SW 1271 (cell line): ENCODE data around the gene GRIN2C.

ENCODE experiments used
- DNase-seq, 2 experiments: peaks; one replicate each; lab custom pipeline; 2025; lab: John Stamatoyannopoulos, UW

The GRIN2C gene

DNA sequence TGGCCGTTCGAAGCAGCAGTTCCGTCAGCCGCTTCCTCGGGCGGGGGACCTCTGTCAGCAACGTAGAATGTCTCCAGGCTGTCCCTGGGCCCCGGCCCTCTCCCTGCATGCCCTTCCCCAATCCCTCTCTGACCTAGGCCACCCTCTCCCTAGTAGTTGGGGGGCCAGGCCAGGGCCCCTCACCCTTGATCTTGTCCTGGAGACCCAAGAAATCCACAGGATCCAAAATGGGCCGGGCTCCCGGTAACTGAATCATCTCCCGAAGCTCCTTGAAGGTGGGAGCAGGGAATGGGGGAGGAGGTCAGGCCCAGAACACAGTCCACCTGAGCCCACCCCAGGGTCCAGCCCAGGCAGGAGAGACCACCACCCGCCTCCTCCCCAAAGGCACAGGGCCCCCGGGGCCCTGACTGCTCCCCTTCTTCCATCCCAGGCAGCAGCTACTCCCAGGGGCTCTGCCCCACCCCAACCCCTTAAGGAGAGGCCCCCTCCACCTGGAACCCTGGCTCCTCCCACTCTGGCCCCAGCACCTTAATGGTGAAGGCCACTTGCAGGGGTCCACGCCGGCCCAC lies 4.7 kb upstream of the GRIN2C start:
- DNase-seq: no peak

- DNase-seq: no peak
Measured at GRCh38 chr17:74863420-74864296, 4.0 kb upstream of the GRIN2C start.

DNA sequence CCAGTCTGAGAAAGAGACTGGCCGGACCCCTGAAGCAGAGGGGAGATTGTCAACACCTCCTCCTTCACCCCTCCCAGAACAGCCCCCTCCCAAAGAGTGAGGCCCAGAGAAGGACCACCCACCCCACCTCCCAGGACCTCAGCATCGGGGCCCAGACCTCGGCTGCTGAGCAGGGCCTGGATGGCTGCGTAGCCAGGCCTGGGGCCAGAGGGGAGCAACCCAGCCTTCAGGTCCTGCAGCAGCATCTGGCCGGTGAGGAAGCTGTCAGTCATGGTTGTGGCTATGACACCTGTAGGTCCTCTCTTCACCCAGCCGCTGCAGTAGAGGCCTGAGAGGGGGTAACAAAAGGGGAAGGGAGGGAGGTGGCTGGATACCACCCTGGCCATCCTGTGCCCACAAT lies 3.2 kb upstream of the GRIN2C start:
- no peak for DNase-seq

DNA sequence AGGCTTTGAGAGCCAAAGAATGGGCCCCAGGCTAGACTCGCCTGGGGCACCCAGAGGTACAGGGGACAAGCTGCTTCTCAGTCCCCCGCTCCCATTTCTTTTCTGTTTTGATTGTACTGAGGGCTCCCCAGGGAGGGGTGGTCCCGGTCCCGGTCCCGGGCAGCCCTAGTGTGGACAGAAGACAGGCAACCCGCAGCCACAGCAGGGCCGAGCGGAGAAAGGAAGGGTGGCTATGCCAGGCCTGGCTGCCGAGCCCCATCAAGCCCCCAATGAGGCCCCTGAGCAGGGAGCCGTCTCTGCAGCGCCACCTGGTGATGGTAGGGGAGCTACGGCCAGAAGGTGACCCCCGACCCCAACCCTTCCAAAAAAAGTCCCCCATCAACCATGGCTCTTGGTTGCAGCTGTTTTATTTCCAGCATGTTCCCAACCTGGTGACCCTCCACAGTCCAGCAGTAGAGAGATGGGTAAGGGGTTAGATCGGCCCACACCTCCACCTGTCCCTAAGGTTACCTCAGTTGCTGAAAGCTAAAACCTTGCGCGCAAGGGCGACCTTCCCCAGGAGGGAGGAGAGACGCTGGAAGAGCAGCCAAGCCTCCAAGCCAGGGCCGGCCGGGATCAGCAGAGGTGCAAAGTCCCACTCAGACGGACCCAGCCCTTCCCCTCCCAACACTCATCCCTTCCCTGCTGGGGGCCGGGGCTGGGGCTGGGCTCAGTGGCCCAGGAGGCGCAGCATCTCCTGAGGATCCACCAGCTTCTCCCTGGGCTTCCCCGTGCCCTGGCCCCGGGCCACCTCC lies 2.6 kb upstream of the GRIN2C start:
- peak in 1 of 2 experiments; percentile 16 for DNase-seq

DNA sequence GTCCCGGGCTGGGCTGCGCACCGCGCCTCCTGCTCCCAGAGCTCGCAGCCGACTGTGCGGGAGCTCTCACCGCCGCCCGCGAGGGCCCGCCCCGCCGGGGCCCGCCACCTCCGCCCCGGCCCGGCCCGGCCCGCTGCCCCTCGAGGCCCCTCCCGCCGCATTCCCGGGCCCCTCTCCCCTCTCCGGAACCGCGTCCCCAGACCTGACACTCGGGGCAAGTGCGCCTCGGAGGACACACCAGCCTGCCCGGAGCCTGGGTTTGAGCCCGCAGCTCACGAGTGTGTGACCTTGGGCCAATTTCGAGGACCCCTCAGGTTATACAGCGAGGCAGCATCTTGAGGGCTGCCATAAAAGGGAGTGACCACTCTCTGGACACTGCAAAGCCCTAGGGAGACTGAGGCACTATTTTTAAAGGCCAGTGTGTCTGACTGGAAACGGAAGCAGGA lies 2.0 kb upstream of the GRIN2C start:
- no peak for DNase-seq

DNA sequence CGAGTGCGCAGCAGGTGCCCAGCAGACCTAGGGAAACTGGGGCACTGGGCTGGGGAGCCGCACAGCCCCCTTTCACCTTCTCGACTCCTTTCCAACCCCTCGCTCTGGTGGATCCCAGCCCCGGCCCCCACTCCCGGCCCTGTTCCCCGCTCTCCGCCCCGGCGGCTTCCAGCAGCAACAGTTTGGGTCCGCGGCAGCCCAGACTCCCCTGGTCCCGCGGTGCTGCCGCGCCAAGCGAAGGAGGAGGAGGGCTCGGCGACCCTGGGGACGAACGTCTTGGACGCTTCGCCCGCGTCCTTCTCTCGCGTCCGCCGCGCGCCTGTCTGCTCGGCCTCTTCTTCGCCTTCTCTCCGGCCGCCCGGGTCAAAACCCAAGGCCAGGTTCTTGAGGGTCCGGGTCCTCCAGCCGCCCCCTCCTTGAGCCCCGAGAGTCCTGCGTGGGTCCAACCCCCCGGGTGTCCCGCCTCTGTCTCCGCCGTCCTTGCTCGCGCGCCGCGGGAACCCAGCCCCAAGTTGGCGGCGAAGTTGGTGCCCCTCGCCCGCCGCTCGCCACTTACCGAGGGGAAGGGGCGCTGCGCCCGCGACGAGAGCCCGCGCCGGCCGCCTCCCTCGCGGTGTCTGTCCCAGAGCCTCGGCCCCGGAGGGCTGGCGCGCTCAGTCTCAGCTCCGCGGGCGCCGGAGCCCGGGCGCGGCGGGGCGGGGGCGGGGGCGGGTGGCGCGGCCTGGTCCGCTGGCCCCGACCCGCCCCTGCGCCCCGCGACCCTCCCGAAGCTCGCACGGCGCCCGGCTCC lies 1.4 kb upstream of the GRIN2C start:
- DNase-seq: no peak

- DNase-seq: no peak
Measured at GRCh38 chr17:74860229-74860871, 665 bp upstream of the GRIN2C start.

- DNase-seq: no peak
Measured at GRCh38 chr17:74858672-74859458, 820 bp downstream of the GRIN2C start.

DNA sequence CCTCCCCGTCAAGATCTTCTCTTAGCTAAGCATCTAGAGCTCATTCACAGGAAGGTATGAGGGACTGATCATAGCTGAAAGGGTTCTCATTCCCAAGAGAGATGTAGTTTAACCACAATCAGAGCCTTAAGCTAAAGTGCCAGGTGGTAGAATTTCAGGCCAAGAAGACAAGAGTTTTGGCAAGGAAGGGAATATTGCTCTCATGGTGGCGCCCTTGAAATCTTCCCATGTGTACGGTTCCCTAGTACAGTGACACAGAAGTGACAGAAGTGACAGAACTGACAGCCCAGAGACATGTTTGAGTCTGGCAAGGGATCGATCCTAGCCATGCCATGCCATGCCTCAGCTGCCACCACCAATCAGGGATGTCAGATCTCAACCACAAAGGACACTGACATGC lies 2.5 kb downstream of the GRIN2C start:
- DNase-seq: no peak

DNA sequence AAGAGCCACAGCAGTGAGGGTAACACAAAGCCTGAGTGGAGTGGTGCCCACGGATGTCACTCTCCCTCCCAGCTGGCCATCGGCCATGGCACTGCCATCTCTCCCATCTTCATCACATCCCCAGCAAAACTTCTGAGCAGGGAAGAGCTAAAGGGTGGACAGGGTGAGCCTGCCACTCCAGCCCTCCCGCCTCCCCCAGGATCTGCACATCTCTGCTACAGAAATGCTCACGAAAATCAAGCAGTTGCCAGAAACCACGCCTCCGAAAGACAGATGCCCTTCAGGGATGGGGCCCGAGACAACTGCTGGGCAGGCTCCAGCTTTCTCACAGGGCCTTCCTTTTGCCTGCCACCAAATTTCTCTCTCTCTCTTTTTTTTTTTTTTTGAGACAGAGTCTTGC lies 3.6 kb downstream of the GRIN2C start:
- DNase-seq: no peak

- no peak for DNase-seq
Measured at GRCh38 chr17:74855323-74855722, 4.4 kb downstream of the GRIN2C start.

DNA sequence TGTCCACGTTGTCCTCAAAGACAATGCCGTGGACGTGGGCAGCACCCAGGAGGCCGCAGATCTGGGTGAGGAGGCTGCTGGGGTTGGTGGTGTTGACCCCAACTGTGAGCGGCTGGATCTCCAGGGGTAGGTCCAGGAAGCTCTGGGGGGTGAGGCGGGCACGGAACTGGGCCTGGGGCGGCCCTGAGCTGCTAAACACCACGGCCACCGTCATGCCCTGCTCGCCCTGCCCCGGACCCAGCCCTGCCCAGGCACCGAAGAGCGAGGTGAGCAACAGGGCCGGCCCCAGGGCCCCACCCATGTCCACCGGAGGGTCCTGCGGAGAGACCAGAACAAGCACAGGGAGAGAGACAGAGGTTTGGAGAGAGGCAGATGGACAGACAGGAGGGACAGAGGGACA lies 4.9 kb downstream of the GRIN2C start:
- no peak for DNase-seq

DNA sequence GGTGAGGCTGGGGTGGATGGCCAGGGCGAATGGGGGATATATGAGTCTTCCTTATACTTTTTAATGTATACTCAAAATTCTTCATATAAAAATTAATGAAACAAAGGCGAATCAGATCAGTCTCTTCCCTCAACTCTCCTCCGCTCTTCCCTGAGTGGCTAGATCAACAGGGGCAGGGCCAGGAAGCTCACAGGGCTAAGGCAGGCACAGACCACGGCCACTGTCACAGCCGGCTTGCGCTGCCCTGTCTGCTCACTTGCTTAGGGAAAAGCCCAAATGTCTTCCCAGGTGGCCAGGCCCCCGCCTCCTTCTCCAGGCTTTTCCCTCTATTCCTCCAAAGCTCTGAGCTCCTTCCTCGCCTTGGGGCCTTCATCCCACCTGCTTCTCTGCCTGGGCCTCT lies 6.0 kb downstream of the GRIN2C start:
- DNase-seq: no peak

DNA sequence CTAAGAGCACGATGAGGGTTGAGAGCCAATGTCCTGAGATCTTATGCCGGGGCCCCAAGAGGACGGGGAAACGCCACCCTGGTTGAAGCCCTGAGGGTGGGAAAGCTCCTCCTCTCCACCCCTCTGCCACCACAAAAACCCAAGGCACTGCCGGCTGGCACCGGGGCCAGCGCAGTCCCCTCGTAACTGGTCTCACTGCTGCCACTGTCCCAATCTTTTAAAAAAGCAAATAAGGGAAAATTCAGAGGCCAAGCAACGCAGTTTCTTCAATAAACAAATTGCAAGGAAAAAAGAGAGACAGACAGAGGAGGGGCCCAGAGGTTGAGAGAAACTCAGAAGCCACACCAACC lies 6.7 kb downstream of the GRIN2C start:
- no peak for DNase-seq

DNA sequence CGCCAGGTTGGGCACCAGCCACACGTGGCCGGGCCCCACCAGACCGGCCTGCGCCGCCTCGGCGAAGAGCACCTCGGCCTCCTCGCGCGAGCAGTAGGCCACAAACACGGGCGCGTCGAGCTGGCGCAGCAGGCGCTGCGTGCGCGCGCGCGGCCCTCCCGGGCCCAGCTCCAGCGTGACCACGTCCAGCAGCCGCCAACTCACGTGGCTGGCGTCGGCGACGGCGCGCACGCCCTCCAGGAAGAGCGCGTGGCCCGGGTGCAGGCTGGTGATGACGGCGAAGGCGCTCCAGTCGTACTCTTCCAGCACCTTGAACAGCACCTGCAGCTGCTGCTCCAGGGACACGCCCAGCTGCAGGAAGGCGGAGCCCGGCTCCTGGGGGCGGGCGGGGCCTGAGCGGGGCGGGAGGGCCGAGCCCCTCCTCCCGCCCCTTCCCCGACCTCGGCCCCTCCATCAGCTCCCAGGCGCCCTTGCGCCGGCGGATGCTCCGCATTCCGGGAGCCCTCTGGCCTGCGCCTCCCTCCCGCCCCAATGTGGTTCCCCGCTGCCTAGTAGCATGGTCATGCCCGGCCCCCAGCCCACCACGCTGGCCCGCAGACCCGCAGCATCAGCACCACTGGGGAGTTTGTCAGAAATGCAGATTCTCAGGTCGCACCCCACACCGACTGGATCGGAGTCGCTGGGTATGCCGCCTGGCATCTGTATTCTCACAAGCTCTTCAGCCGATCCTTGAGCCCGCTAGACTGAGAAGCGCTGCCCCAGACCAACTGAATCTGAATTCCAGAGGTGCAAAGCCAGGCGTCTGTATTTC lies 7.2 kb downstream of the GRIN2C start:
- DNase-seq: no peak

GRCh38 chr17:74851612-74852236 lies 8.0 kb downstream of the GRIN2C start:
- no peak for DNase-seq

DNA sequence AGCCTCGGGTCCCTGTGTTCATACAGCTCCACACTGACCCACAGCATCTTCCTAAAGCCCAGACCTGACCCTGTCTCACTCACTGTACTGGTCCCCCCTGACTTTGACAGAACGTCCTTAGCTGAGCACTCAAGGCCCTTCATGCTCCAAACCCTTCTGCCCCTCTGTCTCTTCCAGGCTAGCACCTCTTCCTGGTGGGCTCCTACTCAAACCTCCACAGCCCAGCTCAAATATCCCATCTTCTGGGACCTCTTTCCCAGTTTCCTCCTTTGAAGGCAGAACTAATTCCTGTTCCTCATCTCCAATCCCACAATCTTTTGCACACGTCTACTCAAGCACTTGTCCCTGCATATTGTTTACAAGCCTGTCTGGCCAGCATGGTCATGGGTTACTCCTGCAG lies 8.8 kb downstream of the GRIN2C start:
- no peak for DNase-seq

DNA sequence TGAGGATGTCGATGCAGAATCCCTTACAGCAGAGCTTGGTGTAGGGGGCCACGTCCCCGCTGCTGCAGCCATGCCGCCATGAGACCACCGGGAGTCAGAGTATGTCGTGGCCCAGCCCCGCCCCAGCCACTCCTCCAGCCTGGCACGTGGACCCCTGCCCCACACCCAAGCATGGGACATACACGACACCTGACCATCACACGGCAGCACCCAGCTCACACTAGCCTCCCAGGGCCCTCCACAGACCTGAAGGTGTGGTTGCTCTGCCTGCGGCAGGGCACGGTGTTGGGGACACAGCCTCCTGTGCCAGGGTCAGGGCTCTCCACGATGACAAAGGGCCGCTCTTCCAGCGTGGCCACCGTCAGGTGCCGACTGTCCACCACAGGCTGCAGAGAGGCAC lies 9.4 kb downstream of the GRIN2C start:
- DNase-seq: no peak

DNA sequence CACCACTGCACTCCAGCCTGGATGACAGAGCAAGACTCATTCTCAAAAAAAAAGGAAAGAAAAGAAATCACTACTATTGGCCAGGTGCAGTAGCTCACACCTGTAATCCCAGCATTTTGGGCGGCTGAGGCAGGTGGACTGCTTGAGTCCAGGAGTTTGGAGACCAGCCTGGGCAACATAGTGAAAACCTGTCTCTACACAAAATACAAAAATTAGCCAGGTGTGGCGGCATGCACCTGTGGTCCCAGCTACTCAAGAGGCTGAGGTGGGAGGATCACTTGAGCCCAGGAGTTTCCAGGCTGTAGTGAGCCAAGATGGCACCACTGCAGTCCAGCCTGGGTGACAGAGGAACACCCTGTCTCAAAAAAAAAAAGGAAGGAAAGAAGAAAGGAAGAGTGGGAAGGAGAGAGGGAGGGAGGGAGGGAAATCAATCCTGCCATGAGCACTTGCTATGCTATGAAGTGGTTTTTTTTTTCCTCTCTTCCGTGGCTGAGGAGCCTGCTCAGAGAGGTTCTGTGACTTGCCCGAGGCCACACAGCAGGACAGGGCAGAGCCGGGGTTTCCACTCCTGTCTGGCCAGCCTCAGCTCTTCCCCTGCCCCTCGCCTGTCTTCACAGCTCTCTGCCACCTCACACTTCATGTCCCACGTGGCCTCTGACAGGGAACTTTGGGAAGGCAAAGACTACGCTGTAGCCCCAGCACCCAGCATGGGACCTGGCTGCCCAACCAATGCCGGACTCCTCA lies 10.9 kb downstream of the GRIN2C start:
- no peak for DNase-seq
